Stimulated activated CD8-positive, alpha-beta memory T cell treated with anti-CD3 and anti-CD28 coated beads, Interleukin-12 subunit alpha, Interleukin-12 subunit beta, amount 100 ng/mL, for 4 hours (primary cell): ENCODE results near the gene HAX1.
"Not testable (repeated sequence)": the region's sequence is repeated elsewhere in the genome, so short reads cannot be mapped to it uniquely, and the experiment has no call there.

ENCODE experiments used
- DNase-seq: peaks from one replicate; pipeline ENCODE4 v3.0.0-alpha.2; 2020; ENCODE audit warnings: low read depth

HAX1 gene

GRCh38 chr1:154272217-154272998 is at the start of gene HAX1:
Gene HAX1 (plus strand): TSS chr1:154272629. CDS start chr1:154272724, 95 bp downstream.
- DNase-seq: peak; percentile 93

DNA sequence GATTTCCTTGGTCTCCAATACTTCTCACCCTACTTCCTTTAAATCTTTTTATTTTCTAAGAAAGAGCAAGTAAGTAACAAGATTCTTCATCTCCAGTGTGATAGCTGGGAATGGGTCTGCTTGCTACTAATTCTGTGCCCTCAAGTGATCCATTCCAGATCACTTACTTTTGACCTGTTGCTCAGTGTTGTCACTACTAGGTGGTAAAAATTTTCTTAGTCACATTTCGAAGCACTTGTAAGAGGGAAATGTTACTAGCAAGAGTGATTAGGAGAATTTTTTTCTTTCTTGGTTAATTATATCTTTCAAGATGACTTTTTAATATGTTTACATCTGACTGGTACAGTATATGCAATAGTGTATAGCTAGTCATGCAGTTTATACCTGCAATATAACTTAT is 49.5 kb upstream of the HAX1 start:
- no peak for DNase-seq

DNA sequence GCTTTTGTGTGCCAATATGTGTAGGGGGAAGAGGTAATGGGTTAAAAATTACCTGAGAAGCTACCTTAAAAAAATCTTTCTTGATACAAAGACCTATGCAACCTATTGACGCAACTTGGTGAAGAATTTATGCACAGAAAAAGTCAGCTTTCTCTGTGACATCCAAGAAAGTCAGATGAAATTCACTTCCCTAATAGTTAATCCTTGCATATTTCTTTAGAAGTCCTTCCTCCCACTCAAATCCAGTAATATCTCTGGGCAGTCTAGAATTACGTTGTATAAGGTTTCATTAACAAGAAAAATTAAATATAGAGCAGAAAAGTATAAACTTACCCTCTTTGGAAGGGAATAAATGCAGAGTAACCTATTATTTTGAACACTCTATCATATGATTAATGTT is 48.8 kb upstream of the HAX1 start:
- no peak for DNase-seq

DNA sequence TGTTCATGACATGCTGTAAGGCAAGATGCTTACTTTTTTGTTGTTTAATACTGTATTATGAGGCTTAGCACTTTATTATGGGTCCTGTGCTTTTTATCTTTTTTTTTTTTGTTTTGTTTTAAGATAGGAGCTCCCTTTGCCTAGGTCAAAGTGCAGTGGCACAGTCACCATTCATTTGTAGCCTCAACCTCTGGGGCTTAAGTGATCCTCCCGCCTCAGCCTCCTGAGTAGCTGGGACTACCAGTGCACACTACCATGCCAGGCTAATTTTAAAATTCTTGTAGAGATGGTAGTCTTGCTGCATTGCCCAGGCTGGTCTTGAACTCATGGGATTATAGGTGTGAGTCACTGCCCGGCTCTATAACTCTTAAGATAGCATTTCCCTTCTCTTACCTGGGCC is 47.1 kb upstream of the HAX1 start:
- no peak for DNase-seq

- not testable (repeated sequence) for DNase-seq
Observed at GRCh38 chr1:154231112-154231511, 41.3 kb upstream of the HAX1 start.

- not testable (repeated sequence) for DNase-seq
Observed at GRCh38 chr1:154233127-154233526, 39.3 kb upstream of the HAX1 start.

- no peak for DNase-seq
Observed at GRCh38 chr1:154236855-154237254, 35.6 kb upstream of the HAX1 start.

GRCh38 chr1:154237435-154237834 is 35.0 kb upstream of the HAX1 start:
- DNase-seq: no peak

GRCh38 chr1:154237880-154238506 is 34.4 kb upstream of the HAX1 start:
- DNase-seq: no peak

DNA sequence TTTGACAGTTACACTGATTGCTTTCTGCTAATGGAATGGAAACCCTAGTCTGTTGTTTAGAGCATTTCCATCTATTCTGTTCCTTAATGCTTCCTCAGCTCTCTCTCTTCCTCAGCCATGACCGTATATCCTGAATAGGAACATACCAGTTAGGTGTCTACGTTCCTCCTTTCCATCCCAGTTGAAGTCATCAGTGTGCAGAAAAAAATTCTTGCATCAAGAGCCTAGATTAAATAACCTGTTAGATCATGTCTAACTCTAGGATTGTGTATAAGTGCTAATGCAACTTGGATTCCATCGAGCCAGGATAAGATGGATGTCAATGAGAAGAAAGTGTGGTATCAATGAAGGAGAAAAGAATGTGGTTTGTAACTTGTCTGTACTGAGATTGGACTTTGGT is 32.9 kb upstream of the HAX1 start:
- no peak for DNase-seq

- no peak for DNase-seq
Observed at GRCh38 chr1:154240294-154240833, 32.1 kb upstream of the HAX1 start.

GRCh38 chr1:154241703-154242351 is 30.6 kb upstream of the HAX1 start:
- DNase-seq: no peak

DNA sequence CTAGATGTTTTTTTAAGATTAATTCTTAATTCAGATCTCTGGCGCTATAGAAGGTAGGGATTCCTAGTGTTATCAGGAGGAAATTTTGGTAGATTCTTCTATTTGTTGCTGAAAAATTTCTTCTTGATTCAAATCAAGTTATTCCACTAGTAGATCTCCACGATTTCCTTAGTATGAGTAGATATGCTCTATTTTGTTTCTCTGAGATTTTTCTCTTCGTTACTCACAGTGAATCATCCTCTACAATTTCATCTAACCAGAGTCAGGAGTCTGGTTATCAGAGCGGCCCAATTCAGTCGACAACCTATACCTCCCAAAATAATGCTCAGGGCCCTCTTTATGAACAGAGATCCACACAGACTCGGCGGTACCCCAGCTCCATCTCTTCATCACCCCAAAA is 18.8 kb upstream of the HAX1 start:
- DNase-seq: no peak

GRCh38 chr1:154256686-154257085 is 15.7 kb upstream of the HAX1 start:
- no peak for DNase-seq

GRCh38 chr1:154258784-154259183 is 13.6 kb upstream of the HAX1 start:
- DNase-seq: no peak

DNA sequence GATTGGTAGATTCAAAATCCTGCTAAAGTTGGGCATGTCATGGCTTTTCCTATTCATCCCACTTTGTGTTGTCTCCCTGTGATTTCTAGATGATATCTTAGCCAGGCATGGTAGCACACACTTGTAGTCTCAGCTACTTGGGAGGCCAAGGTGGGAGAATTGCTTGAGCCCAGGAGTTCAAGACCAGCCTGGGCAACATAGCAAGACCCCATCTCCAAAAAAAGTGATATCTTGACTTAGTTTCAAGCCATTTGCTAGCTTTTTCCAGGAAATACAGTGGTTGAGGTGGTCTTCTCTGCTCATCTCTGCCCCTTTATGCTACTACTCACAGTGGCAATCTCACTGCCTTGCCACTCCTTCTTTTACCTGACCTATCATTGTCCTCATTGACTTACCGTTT is 12.3 kb upstream of the HAX1 start:
- DNase-seq: no peak

DNA sequence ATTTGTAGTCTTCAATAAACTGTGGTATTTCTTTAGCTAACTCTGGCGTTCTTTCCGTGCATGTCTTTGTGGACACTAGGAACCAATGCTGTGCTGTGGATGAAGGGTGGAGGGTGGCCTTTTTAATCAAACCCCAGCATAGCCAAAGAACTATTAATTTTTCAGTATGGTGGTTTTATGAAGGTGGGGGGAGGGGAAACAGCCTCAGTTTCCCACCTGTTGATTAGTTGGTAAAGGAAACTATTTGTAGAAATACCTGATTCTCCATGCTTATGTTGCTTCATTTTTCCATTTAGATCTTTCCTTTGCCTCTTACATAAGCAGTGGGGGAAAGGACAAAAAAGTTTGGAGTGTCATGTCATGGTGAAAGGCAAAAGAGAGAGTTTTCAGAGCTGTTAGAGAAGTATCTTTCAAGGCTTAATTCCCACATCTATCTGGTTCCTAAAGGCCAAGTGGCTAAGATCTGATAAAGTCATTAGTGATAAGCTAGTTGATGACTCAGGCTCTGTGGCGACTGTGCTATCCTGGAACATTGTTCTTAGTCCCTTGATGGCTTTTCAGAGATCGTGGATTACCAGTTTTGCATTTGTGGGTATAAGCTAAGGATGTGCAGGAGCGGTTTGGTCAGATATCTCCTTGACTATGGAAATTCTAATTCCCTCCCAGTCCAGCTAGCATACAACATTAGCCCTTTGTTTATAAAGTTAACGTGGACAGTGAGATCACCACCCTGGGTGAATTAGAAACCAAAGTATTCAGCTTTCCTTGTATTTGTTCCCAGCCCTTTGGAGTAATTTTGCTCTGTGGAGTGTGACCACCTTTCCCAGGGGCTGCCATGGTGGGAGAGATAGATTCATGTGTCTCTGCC is 8.7 kb upstream of the HAX1 start:
- DNase-seq: no peak

DNA sequence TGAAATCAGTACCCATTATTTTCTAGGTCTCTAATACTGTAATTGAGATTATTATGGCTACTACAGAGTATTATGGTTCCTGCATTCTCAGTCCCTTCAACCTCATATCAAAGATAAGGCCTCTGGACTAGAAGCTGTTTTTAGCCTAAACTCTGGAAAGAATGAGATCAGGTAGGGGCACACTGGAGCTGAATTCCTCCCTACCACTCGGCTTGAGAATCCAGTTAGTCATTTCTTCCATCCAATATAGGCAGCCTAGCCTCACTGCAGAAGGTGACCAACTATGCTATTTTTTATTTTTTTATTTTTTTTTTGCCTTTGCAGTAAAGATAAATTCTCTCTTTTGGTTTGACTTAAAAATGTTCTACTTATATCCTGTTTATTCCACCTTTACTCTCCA is 8.0 kb upstream of the HAX1 start:
- DNase-seq: no peak

GRCh38 chr1:154265586-154265985 is 6.8 kb upstream of the HAX1 start:
- no peak for DNase-seq

GRCh38 chr1:154270833-154271232 is 1.6 kb upstream of the HAX1 start:
- no peak for DNase-seq

- no peak for DNase-seq
Observed at GRCh38 chr1:154272999-154273563, 652 bp downstream of the HAX1 start.

GRCh38 chr1:154276797-154277196 is 4.4 kb downstream of the HAX1 start:
- DNase-seq: no peak
